SK-N-SH treated with all-trans-retinoic acid at 6 μM for 48 hours (cell line): Measurements from ENCODE around the gene ZNF683.

ENCODE experiments used
- OSR1 ChIP-seq: fragments of 250-450 bp; sonication (Bioruptor Pico); IDR thresholded peaks from 2 replicates; pipeline ENCODE4 v1.8.0; 2022; ENCODE audit warnings: moderate library complexity, mild to moderate bottlenecking, inconsistent platforms
- SNAI2 ChIP-seq: fragments of 250-450 bp; sonication (Bioruptor Pico); IDR thresholded peaks from 2 replicates; pipeline ENCODE4 v1.5.0; 2020; ENCODE audit warnings: mild to moderate bottlenecking, moderate library complexity
- ZNF8 ChIP-seq: fragments of 450-650 bp; formaldehyde crosslinking; IDR thresholded peaks from 2 replicates; pipeline ENCODE4 v1.5.0; 2020; ENCODE audit warnings: mild to moderate bottlenecking, moderate library complexity

- no peak for TF ChIP-seq OSR1 (CRISPR knock-in tag)
- no peak for TF ChIP-seq ZNF8 (CRISPR knock-in tag)
- no peak for TF ChIP-seq SNAI2 (CRISPR knock-in tag)
These were observed 34.9 kb downstream of the ZNF683 start for GRCh38 chr1:26337625-26338024.
